Lower lobe of right lung (tissue), 2 donors: ENCODE measurements around the gene DEFB125. TPM values are rescaled to one million over a fixed set of nuclear protein-coding genes. Genes with fewer than 3 reads are reported as not detected.
A peak's percentile ranks its signal among the peaks of the same experiment; 100 is the strongest.
"Not testable (repeated sequence)": the region's sequence is repeated elsewhere in the genome, so short reads cannot be mapped to it uniquely, and the experiment has no call there.

Experiments
- ATAC-seq, 2 donors: fragments of 200-7000 bp; cut with Tn5 transposase; one replicate each; pipeline ENCODE4 v1.9.1; 2020 to 2022; ENCODE audit warnings: mild to moderate bottlenecking in 2 of 2, moderate library complexity in 2 of 2
- DNase-seq: peaks from one replicate; pipeline ENCODE4 v3.0.0-alpha.2; 2020
- H3K27ac ChIP-seq: fragments of 200-600 bp; one replicate; pipeline ENCODE4 v1.8.0; 2022
- H3K27me3 ChIP-seq: fragments of 200-600 bp; one replicate; pipeline ENCODE4 v1.8.0; 2022; ENCODE audit warnings: low read depth
- H3K36me3 ChIP-seq: fragments of 200-600 bp; one replicate; pipeline ENCODE4 v1.8.0; 2022; ENCODE audit warnings: mild to moderate bottlenecking
- H3K4me1 ChIP-seq: fragments of 200-600 bp; one replicate; pipeline ENCODE4 v1.8.0; 2022
- H3K4me3 ChIP-seq: fragments of 200-600 bp; one replicate; pipeline ENCODE4 v1.8.0; 2022; ENCODE audit warnings: mild to moderate bottlenecking
- H3K9me3 ChIP-seq: fragments of 200-600 bp; one replicate; pipeline ENCODE4 v1.8.0; 2022
- CTCF ChIP-seq: fragments of 200-600 bp; IDR thresholded peaks from one replicate; pipeline ENCODE4 v1.8.0; 2022; ENCODE audit warnings: antibody characterized with exemption, mild to moderate bottlenecking
- intact Hi-C: fragments of 100-400 bp; cut with DNase I; formaldehyde crosslinking; loops from one replicate; pipeline ENCODE4 v1.11.0; 2022
- total RNA-seq: library from RNA; stranded (reverse); fragmentation: NEBNext Ultra II Directional; extraction: Animal tissue kit (Norgen Biotek cat#: 25700); gene quantifications from one replicate; pipeline ENCODE4 v1.2.1, GENCODE V29; 2021
- donor health status: DM: no; HTN: yes; CAD: no; lungs with severe emphysema.

The DEFB125 gene
- total RNA-seq, 1 donor from 2014 or later, result not detected

GRCh38 chr20:112396-112795 is 24.9 kb downstream of the DEFB125 start:
- no peak for TF ChIP-seq CTCF
- Histone ChIP-seq H3K9me3 (no peaks in the 10 kb centered on the region), H3K4me1 (no peaks in the 10 kb centered on the region), H3K27me3 (no peaks in the 10 kb centered on the region), H3K27ac (no peak overlapping the region), H3K36me3 (no peaks in the 10 kb centered on the region), H3K4me3 (no peak overlapping the region)
- ATAC-seq (no peak), DNase-seq (no peak)
- intact Hi-C loops, result no loop called here

- H3K27ac ChIP-seq, result no peak overlapping the region
- no peak for TF ChIP-seq CTCF
- intact Hi-C loops, result no loop called here
- H3K36me3 ChIP-seq, result no peaks in the 10 kb centered on the region
- H3K4me1 ChIP-seq, result no peaks in the 10 kb centered on the region
- DNase-seq, result no peak
- no peak for ATAC-seq
- no peaks in the 10 kb centered on the region for H3K27me3 ChIP-seq
- no peaks in the 10 kb centered on the region for H3K9me3 ChIP-seq
- no peak overlapping the region for H3K4me3 ChIP-seq
These were observed 30.0 kb downstream of the DEFB125 start for GRCh38 chr20:117518-117917.

GRCh38 chr20:129786-130323 is 42.4 kb downstream of the DEFB125 start:
- H3K4me1 ChIP-seq, DNase-seq, intact Hi-C loops, ATAC-seq, H3K36me3 ChIP-seq, H3K27ac ChIP-seq, H3K27me3 ChIP-seq, H3K4me3 ChIP-seq, H3K9me3 ChIP-seq: not testable (repeated sequence)

GRCh38 chr20:137668-138490 is 50.4 kb downstream of the DEFB125 start:
- intact Hi-C loops, result no loop called here
- DNase-seq, result no peak
- TF ChIP-seq CTCF, result peak; percentile 24
- Histone ChIP-seq H3K27ac (no peak overlapping the region), H3K9me3 (no peaks in the 10 kb centered on the region), H3K4me1 (no peaks in the 10 kb centered on the region), H3K36me3 (no peaks in the 10 kb centered on the region), H3K27me3 (no peaks in the 10 kb centered on the region), H3K4me3 (no peak overlapping the region)
- ATAC-seq, result peak; percentile 53 to 60

GRCh38 chr20:142290-142689 is 54.8 kb downstream of the DEFB125 start, which contains the start of gene DEFB126:
Gene DEFB126, plus strand, starts transcription at chr20:142590. Its CDS starts 39 bp downstream, at chr20:142629.
- intact Hi-C loops, result no loop called here
- ATAC-seq, result no peak
- H3K27me3 ChIP-seq, result no peaks in the 10 kb centered on the region
- H3K4me3 ChIP-seq, result no peak within 1 kb of the TSS
- no peaks in the 10 kb centered on the region for H3K4me1 ChIP-seq
- no peak for DNase-seq
- H3K9me3 ChIP-seq, result no peaks in the 10 kb centered on the region
- TF ChIP-seq CTCF, result no peak
- H3K27ac ChIP-seq, result no peak within 1 kb of the TSS
- H3K36me3 ChIP-seq, result no peaks in the 10 kb centered on the region

- no peak for TF ChIP-seq CTCF
- no peaks in the 10 kb centered on the region for H3K27me3 ChIP-seq
- no peak overlapping the region for H3K4me3 ChIP-seq
- intact Hi-C loops, result no loop called here
- no peak for DNase-seq
- no peaks in the 10 kb centered on the region for H3K4me1 ChIP-seq
- ATAC-seq, result no peak
- no peak overlapping the region for H3K27ac ChIP-seq
- no peaks in the 10 kb centered on the region for H3K36me3 ChIP-seq
- H3K9me3 ChIP-seq, result no peaks in the 10 kb centered on the region
These were observed 58.4 kb downstream of the DEFB125 start for GRCh38 chr20:145877-146276.
